Suprapubic skin (tissue), 4 donors: Measurements from ENCODE around the gene TLE1. TPM values are rescaled to one million over a fixed set of nuclear protein-coding genes. Genes with fewer than 3 reads are reported as not detected.
A peak's percentile ranks its signal among the peaks of the same experiment; 100 is the strongest.
"Not testable (repeated sequence)": the region's sequence is repeated elsewhere in the genome, so short reads cannot be mapped to it uniquely, and the experiment has no call there.

Experiments used
- DNase-seq, 2 donors: peaks; one replicate each; pipeline ENCODE4 v3.0.0-alpha.2; 2019; ENCODE audit warnings: low spot score in 2 of 2
- H3K27ac ChIP-seq: fragments of 200-600 bp; sonication (generic); one replicate; pipeline ENCODE4 v1.5.1; 2019
- H3K27me3 ChIP-seq: fragments of 200-600 bp; sonication (generic); one replicate; pipeline ENCODE4 v1.5.1; 2019
- H3K36me3 ChIP-seq: fragments of 200-600 bp; sonication (generic); one replicate; pipeline ENCODE4 v1.5.1; 2019
- H3K4me1 ChIP-seq: fragments of 200-600 bp; sonication (generic); one replicate; pipeline ENCODE4 v1.5.1; 2019
- H3K4me3 ChIP-seq: fragments of 200-600 bp; sonication (generic); one replicate; pipeline ENCODE4 v1.5.1; 2019; ENCODE audit warnings: mild to moderate bottlenecking
- H3K9me3 ChIP-seq: fragments of 200-600 bp; sonication (generic); one replicate; pipeline ENCODE4 v1.5.1; 2019
- CTCF ChIP-seq, 2 donors: fragments of 200-600 bp in 1 of 2; fragments of 450-650 bp in 1 of 2; sonication (generic) in 1 of 2; IDR thresholded peaks; one replicate each; pipeline ENCODE4 v1.5.1; 2016 to 2019; ENCODE audit warnings: antibody characterized with exemption in 2 of 2, mild to moderate bottlenecking in 1 of 2, moderate library complexity in 1 of 2
- EP300 ChIP-seq: sonication (generic); formaldehyde crosslinking; IDR thresholded peaks from one replicate; pipeline ENCODE4 v1.6.1; 2017; ENCODE audit warnings: antibody characterized with exemption
- POLR2A ChIP-seq, 2 donors: fragments of 450-650 bp; IDR thresholded peaks; one replicate each; pipeline ENCODE4 v1.6.1; 2017; ENCODE audit warnings: antibody characterized with exemption in 2 of 2, mild to moderate bottlenecking in 2 of 2, moderate library complexity in 2 of 2
- POLR2AphosphoS5 ChIP-seq, 3 donors: sonication (generic); formaldehyde crosslinking; IDR thresholded peaks; one replicate each; pipeline ENCODE4 v1.6.1; 2017; ENCODE audit warnings: antibody characterized with exemption in 3 of 3
- WGBS: methylation state at CpG from one replicate; pipeline ENCODE4 v1.1.5; 2018; 5-methylcytosine and 5-hydroxymethylcytosine counted together
- total RNA-seq, 4 donors: library from RNA; depleted of rRNA; stranded (reverse); fragments of >200 nt; gene quantifications; one replicate each; pipeline ENCODE4 v1.1.0, GENCODE V29; 2016

TLE1 gene
- total RNA-seq, 4 donors from 2014 or later = 34.8 to 73.5 (median 47.5) TPM

GRCh38 chr9:81690251-81690851 lies 1.0 kb upstream of the TLE1 start:
- no peaks in the 10 kb centered on the region for H3K27me3 ChIP-seq
- H3K27ac ChIP-seq = peak overlapping the region; percentile 96
- H3K9me3 ChIP-seq = no peaks in the 10 kb centered on the region
- TF ChIP-seq POLR2A (IDR thresholded peaks at IDR 0.05) (no peak), POLR2AphosphoS5 (IDR thresholded peaks at IDR 0.05) (peak in 2 of 3 donors; percentile 8 to 54), EP300 (no peak)
- peak overlapping the region; percentile 66 for H3K4me3 ChIP-seq
- H3K4me1 ChIP-seq = peaks cover 31% of the 10 kb centered on the region
- no peaks in the 10 kb centered on the region for H3K36me3 ChIP-seq
- WGBS = 15% methylated on average over 23 of the region's 23 CpGs
- peak; percentile 81 to 85 for DNase-seq

GRCh38 chr9:81689093-81689342 lies 329 bp downstream of the TLE1 start:
- Histone ChIP-seq H3K4me3 (peak overlapping the region; percentile 66), H3K4me1 (peaks cover 32% of the 10 kb centered on the region), H3K27ac (peak overlapping the region; percentile 96)
- under 1% methylated on average over 12 of the region's 21 CpGs for WGBS
- H3K36me3 ChIP-seq, DNase-seq, H3K27me3 ChIP-seq, H3K9me3 ChIP-seq: not testable (repeated sequence)

- not testable (repeated sequence) for H3K27me3 ChIP-seq
- WGBS = 1% methylated on average over 60 of the region's 107 CpGs
- peak; percentile 87 to 89 for DNase-seq
These were observed 870 bp downstream of the TLE1 start for GRCh38 chr9:81688262-81689092.

GRCh38 chr9:81687521-81688261 lies 1.7 kb downstream of the TLE1 start:
- DNase-seq = peak; percentile 77 to 83
- Histone ChIP-seq H3K36me3 (no peaks in the 10 kb centered on the region), H3K4me3 (peak overlapping the region; percentile 66), H3K27me3 (no peaks in the 10 kb centered on the region), H3K4me1 (peaks cover 41% of the 10 kb centered on the region), H3K9me3 (no peaks in the 10 kb centered on the region), H3K27ac (peak overlapping the region; percentile 96)
- no peak for TF ChIP-seq POLR2AphosphoS5 (IDR thresholded peaks at IDR 0.05)
- no peak for TF ChIP-seq POLR2A (IDR thresholded peaks at IDR 0.05)
- TF ChIP-seq CTCF (IDR thresholded peaks at IDR 0.05) = no peak
- TF ChIP-seq EP300 = no peak
- WGBS = under 1% methylated on average over 44 of the region's 51 CpGs

More at GRCh38 chr9:81688262-81689092, 870 bp downstream of the TLE1 start:
- Histone ChIP-seq H3K27ac (peak overlapping the region; percentile 96), H3K4me3 (peak overlapping the region; percentile 66), H3K4me1 (peaks cover 34% of the 10 kb centered on the region)
- H3K36me3 ChIP-seq, H3K9me3 ChIP-seq: not testable (repeated sequence)
- TF ChIP-seq POLR2AphosphoS5 (IDR thresholded peaks at IDR 0.05) = peak in 1 of 3 donors; percentile 92

- peaks cover 46% of the 10 kb centered on the region for H3K4me1 ChIP-seq
- no peak for TF ChIP-seq EP300
- peak; percentile 42 to 67 for TF ChIP-seq CTCF (IDR thresholded peaks at IDR 0.05)
These were observed 2.5 kb downstream of the TLE1 start for GRCh38 chr9:81686614-81687520.

GRCh38 chr9:81685763-81686613 lies 3.4 kb downstream of the TLE1 start:
- DNase-seq = no peak
- H3K27me3 ChIP-seq = no peaks in the 10 kb centered on the region
- 35% methylated on average over 5 of the region's 5 CpGs for WGBS
- H3K4me1 ChIP-seq = peaks cover 40% of the 10 kb centered on the region
- H3K4me3 ChIP-seq = peak overlapping the region; percentile 66
- no peak for TF ChIP-seq POLR2A (IDR thresholded peaks at IDR 0.05)
- no peak for TF ChIP-seq CTCF (IDR thresholded peaks at IDR 0.05)
- TF ChIP-seq POLR2AphosphoS5 (IDR thresholded peaks at IDR 0.05) = no peak
- no peak for TF ChIP-seq EP300
- H3K9me3 ChIP-seq = no peaks in the 10 kb centered on the region
- H3K36me3 ChIP-seq = peaks cover 9% of the 10 kb centered on the region
- H3K27ac ChIP-seq = no peak overlapping the region

More at GRCh38 chr9:81686614-81687520, 2.5 kb downstream of the TLE1 start:
- H3K36me3 ChIP-seq = peaks cover 3% of the 10 kb centered on the region
- H3K4me3 ChIP-seq = peak overlapping the region; percentile 66
- H3K9me3 ChIP-seq = no peaks in the 10 kb centered on the region
- peak overlapping the region; percentile 96 for H3K27ac ChIP-seq
- 4% methylated on average over 36 of the region's 36 CpGs for WGBS
- DNase-seq = peak; percentile 86 to 92
- no peaks in the 10 kb centered on the region for H3K27me3 ChIP-seq
